Gastroesophageal sphincter (tissue), 4 donors: ENCODE data around the gene TUBGCP6. TPM values are rescaled to one million over a fixed set of nuclear protein-coding genes. Genes with fewer than 3 reads are reported as not detected.
A peak's percentile ranks its signal among the peaks of the same experiment; 100 is the strongest.

ENCODE experiments used
- ATAC-seq: fragments of 150-250 bp; one replicate; pipeline ENCODE4 v1.9.1; 2016; ENCODE audit warnings: mild to moderate bottlenecking, moderate library complexity
- H3K27ac ChIP-seq, 4 donors: fragments of 200-600 bp; sonication (generic) in 3 of 4; 1 replicate in 3 of 4; 2 replicates in 1 of 4; pipeline ENCODE4 v1.5.1; 2016 to 2019
- H3K27me3 ChIP-seq: fragments of 200-600 bp; sonication (generic); one replicate; pipeline ENCODE4 v1.5.1; 2019
- H3K36me3 ChIP-seq, 2 donors: fragments of 200-600 bp; sonication (generic); one replicate each; pipeline ENCODE4 v1.5.1; 2019; ENCODE audit warnings: control low read depth in 1 of 2
- H3K4me1 ChIP-seq, 3 donors: fragments of 200-600 bp; sonication (generic); 1 replicate in 2 of 3; 2 replicates in 1 of 3; pipeline ENCODE4 v1.5.1; 2016 to 2019; ENCODE audit warnings: control low read depth in 2 of 3
- H3K4me3 ChIP-seq, 2 donors: fragments of 200-600 bp; sonication (generic); one replicate each; pipeline ENCODE4 v1.5.1; 2019; ENCODE audit warnings: mild to moderate bottlenecking in 1 of 2, moderate library complexity in 1 of 2
- H3K9me3 ChIP-seq, 3 donors: fragments of 200-600 bp; sonication (generic); one replicate each; pipeline ENCODE4 v1.5.1; 2017 to 2019; ENCODE audit warnings: control low read depth in 2 of 3
- CTCF ChIP-seq, 4 experiments: fragments of 200-600 bp in 2 of 4; fragments of 450-650 bp in 2 of 4; sonication (generic) in 1 of 4; IDR thresholded peaks; one replicate each; pipeline ENCODE4 v1.5.1; 2017 to 2019; ENCODE audit warnings: antibody characterized with exemption in 4 of 4, mild to moderate bottlenecking in 2 of 4, moderate library complexity in 2 of 4
- EP300 ChIP-seq: sonication (generic); formaldehyde crosslinking; IDR thresholded peaks from one replicate; pipeline ENCODE4 v1.6.1; 2017; ENCODE audit warnings: antibody characterized with exemption, mild to moderate bottlenecking
- POLR2A ChIP-seq, 2 donors: fragments of 450-650 bp; IDR thresholded peaks; one replicate each; pipeline ENCODE4 v1.6.1; 2017; ENCODE audit warnings: antibody characterized with exemption in 2 of 2, mild to moderate bottlenecking in 2 of 2, moderate library complexity in 1 of 2
- POLR2AphosphoS5 ChIP-seq: sonication (generic); formaldehyde crosslinking; IDR thresholded peaks from one replicate; pipeline ENCODE4 v1.6.1; 2017; ENCODE audit warnings: antibody characterized with exemption
- WGBS, 2 donors: methylation state at CpG; one replicate each; pipeline ENCODE4 v1.1.5; 2018; ENCODE audit warnings: low coverage in 1 of 2; 5-methylcytosine and 5-hydroxymethylcytosine counted together
- total RNA-seq, 4 donors: library from RNA; depleted of rRNA; stranded (reverse); fragments of >200 nt; gene quantifications; one replicate each; pipeline ENCODE4 v1.1.0, GENCODE V29; 2016

Gene TUBGCP6
- total RNA-seq, 4 donors from 2014 or later, result 26.1 to 48.3 (median 37.4) TPM

GRCh38 chr22:50189849-50190181 lies 55.0 kb downstream of the TUBGCP6 start:
- Histone ChIP-seq H3K4me3 (peak overlapping the region; percentile 23 to 48), H3K9me3 (no peaks in the 10 kb centered on the region), H3K27me3 (no peaks in the 10 kb centered on the region), H3K4me1 (peaks cover 0 to 76% (median 30%) of the 10 kb centered on the region in 3 donors), H3K36me3 (peaks cover 0 to 20% of the 10 kb centered on the region in 2 donors), H3K27ac (peak overlapping the region in 3 of 4 donors; percentile 76 to 83 (median 78))
- WGBS, 2 donors, result 0% methylated on average over 3 of the region's 4 CpGs; no CpG with 5 or more reads in 1 of the 2 donors
- TF ChIP-seq POLR2A (IDR thresholded peaks at IDR 0.05) (no peak), CTCF (IDR thresholded peaks at IDR 0.05) (no peak), POLR2AphosphoS5 (no peak), EP300 (no peak)
- ATAC-seq, result peak; percentile 0

GRCh38 chr22:50189184-50189848 lies 55.5 kb downstream of the TUBGCP6 start:
- H3K4me1 ChIP-seq, result peaks cover 0 to 81% (median 34%) of the 10 kb centered on the region in 3 donors
- peak overlapping the region in 3 of 4 donors; percentile 76 to 83 (median 78) for H3K27ac ChIP-seq
- H3K27me3 ChIP-seq, result no peaks in the 10 kb centered on the region
- TF ChIP-seq POLR2A (IDR thresholded peaks at IDR 0.05) (no peak), EP300 (no peak), POLR2AphosphoS5 (no peak), CTCF (IDR thresholded peaks at IDR 0.05) (no peak)
- no peak for ATAC-seq
- no peaks in the 10 kb centered on the region for H3K9me3 ChIP-seq
- WGBS, 2 donors, result 70 to 93% methylated on average over 2 to 3 of the region's 20 CpGs
- H3K36me3 ChIP-seq, result peaks cover 0 to 15% of the 10 kb centered on the region in 2 donors
- H3K4me3 ChIP-seq, result no peak overlapping the region

DNA sequence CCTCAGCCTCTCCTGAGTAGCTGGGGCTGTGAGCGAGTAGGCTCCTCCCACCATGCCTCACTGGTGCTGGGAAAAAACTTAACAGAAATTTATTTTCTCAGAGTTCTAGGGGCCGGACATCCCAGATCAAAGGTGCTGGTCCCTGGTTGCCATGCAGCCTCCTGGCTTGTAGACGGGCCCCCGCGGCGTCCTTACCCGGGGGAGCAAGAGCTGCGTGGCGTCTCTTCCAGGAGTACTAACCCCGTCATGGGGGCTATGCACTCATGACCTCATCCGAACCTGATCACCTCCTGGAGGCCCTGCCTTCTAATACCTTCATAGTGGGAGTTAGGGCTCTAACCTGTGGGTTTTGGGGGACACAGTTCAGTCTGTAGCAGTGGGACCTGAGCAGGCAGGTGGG lies 56.5 kb downstream of the TUBGCP6 start:
- Histone ChIP-seq H3K4me3 (no peak overlapping the region), H3K36me3 (peaks cover 0 to 5% of the 10 kb centered on the region in 2 donors), H3K9me3 (no peaks in the 10 kb centered on the region), H3K4me1 (peaks cover 0 to 90% (median 37%) of the 10 kb centered on the region in 3 donors), H3K27ac (no peak overlapping the region), H3K27me3 (no peaks in the 10 kb centered on the region)
- 97 to 100% methylated on average over 2 to 7 of the region's 11 CpGs for WGBS, 2 donors
- ATAC-seq, result no peak
- TF ChIP-seq POLR2A (IDR thresholded peaks at IDR 0.05) (no peak), EP300 (no peak), CTCF (IDR thresholded peaks at IDR 0.05) (no peak), POLR2AphosphoS5 (no peak)

- WGBS, 2 donors, result 40% methylated on average over 2 of the region's 26 CpGs; no CpG with 5 or more reads in 1 of the 2 donors
- TF ChIP-seq CTCF (IDR thresholded peaks at IDR 0.05), result no peak
- no peak for TF ChIP-seq POLR2A (IDR thresholded peaks at IDR 0.05)
- TF ChIP-seq EP300, result no peak
- TF ChIP-seq POLR2AphosphoS5, result no peak
- Histone ChIP-seq H3K36me3 (no peaks in the 10 kb centered on the region), H3K9me3 (no peaks in the 10 kb centered on the region), H3K4me3 (peak overlapping the region; percentile 69 to 82), H3K4me1 (peaks cover 0 to 78% (median 37%) of the 10 kb centered on the region in 3 donors), H3K27ac (peak overlapping the region in 3 of 4 donors; percentile 34 to 84 (median 65)), H3K27me3 (no peaks in the 10 kb centered on the region)
- no peak for ATAC-seq
Observed at GRCh38 chr22:50186761-50187523, 57.9 kb downstream of the TUBGCP6 start.
